T-helper 1 cell treated with Interleukin-12 subunit alpha and Interleukin-12 subunit beta and Interleukin-4 antibody, amounts not matched to agents 30 μg/mL and 1 μg/mL, for 36 hours (primary cell): Measurements from ENCODE around the gene NF1.
"Not testable (repeated sequence)": the region's sequence is repeated elsewhere in the genome, so short reads cannot be mapped to it uniquely, and the experiment has no call there.

Experiments
- H3K27ac Mint-ChIP-seq: one replicate; pipeline ENCODE4 v1.8.0; 2021; ENCODE audit warnings: mild to moderate bottlenecking, mixed read lengths
- H3K27me3 Mint-ChIP-seq: one replicate; pipeline ENCODE4 v1.8.0; 2021; ENCODE audit warnings: low read depth, mixed read lengths
- H3K36me3 Mint-ChIP-seq: one replicate; pipeline ENCODE4 v1.8.0; 2021; ENCODE audit warnings: low read depth, mixed read lengths
- H3K4me1 Mint-ChIP-seq: one replicate; pipeline ENCODE4 v1.8.0; 2021; ENCODE audit warnings: low read depth, mixed read lengths
- H3K4me3 Mint-ChIP-seq: one replicate; pipeline ENCODE4 v1.8.0; 2021; ENCODE audit warnings: mild to moderate bottlenecking, moderate library complexity, mixed read lengths
- H3K9me3 Mint-ChIP-seq: one replicate; pipeline ENCODE4 v1.8.0; 2021; ENCODE audit warnings: mixed read lengths

NF1 gene

GRCh38 chr17:31130286-31131224 is 35.8 kb downstream of the NF1 start:
- peaks cover 10% of the 10 kb centered on the region for H3K4me1 Mint-ChIP-seq
- H3K27me3 Mint-ChIP-seq = no peaks in the 10 kb centered on the region
- no peaks in the 10 kb centered on the region for H3K9me3 Mint-ChIP-seq

GRCh38 chr17:31131299-31131698 is 36.5 kb downstream of the NF1 start:
- Mint-ChIP-seq H3K4me1 (peaks cover 10% of the 10 kb centered on the region), H3K36me3 (peaks cover 4% of the 10 kb centered on the region), H3K27me3 (no peaks in the 10 kb centered on the region), H3K4me3 (no peak overlapping the region), H3K27ac (no peak overlapping the region), H3K9me3 (no peaks in the 10 kb centered on the region)

More at GRCh38 chr17:31130286-31131224, 35.8 kb downstream of the NF1 start:
- Mint-ChIP-seq H3K27ac (no peak overlapping the region), H3K4me3 (no peak overlapping the region), H3K36me3 (peaks cover 3% of the 10 kb centered on the region)

- H3K27me3 Mint-ChIP-seq = no peaks in the 10 kb centered on the region
- no peak overlapping the region for H3K4me3 Mint-ChIP-seq
- no peak overlapping the region for H3K27ac Mint-ChIP-seq
- peaks cover 6% of the 10 kb centered on the region for H3K36me3 Mint-ChIP-seq
- H3K4me1 Mint-ChIP-seq = peaks cover 10% of the 10 kb centered on the region
- no peaks in the 10 kb centered on the region for H3K9me3 Mint-ChIP-seq
Measured at GRCh38 chr17:31132977-31133376, 38.2 kb downstream of the NF1 start.

GRCh38 chr17:31134576-31134975 is 39.8 kb downstream of the NF1 start:
- Mint-ChIP-seq H3K4me1 (peaks cover 9% of the 10 kb centered on the region), H3K4me3 (no peak overlapping the region), H3K36me3 (peaks cover 4% of the 10 kb centered on the region), H3K27ac (no peak overlapping the region), H3K27me3 (no peaks in the 10 kb centered on the region), H3K9me3 (no peaks in the 10 kb centered on the region)

- Mint-ChIP-seq H3K36me3 (peaks cover 4% of the 10 kb centered on the region), H3K9me3 (no peaks in the 10 kb centered on the region), H3K4me3 (no peak overlapping the region), H3K27me3 (no peaks in the 10 kb centered on the region), H3K27ac (no peak overlapping the region), H3K4me1 (peaks cover 2% of the 10 kb centered on the region)
Measured at GRCh38 chr17:31136319-31136718, 41.5 kb downstream of the NF1 start.

GRCh38 chr17:31140111-31140510 is 45.3 kb downstream of the NF1 start:
- Mint-ChIP-seq H3K27ac (no peak overlapping the region), H3K4me1 (no peaks in the 10 kb centered on the region), H3K9me3 (no peaks in the 10 kb centered on the region), H3K27me3 (no peaks in the 10 kb centered on the region), H3K36me3 (peaks cover 4% of the 10 kb centered on the region), H3K4me3 (no peak overlapping the region)

- H3K4me3 Mint-ChIP-seq = no peak overlapping the region
- H3K4me1 Mint-ChIP-seq = peaks cover 4% of the 10 kb centered on the region
- H3K9me3 Mint-ChIP-seq = no peaks in the 10 kb centered on the region
- no peaks in the 10 kb centered on the region for H3K27me3 Mint-ChIP-seq
- H3K36me3 Mint-ChIP-seq = no peaks in the 10 kb centered on the region
- no peak overlapping the region for H3K27ac Mint-ChIP-seq
Measured at GRCh38 chr17:31144428-31144827, 49.7 kb downstream of the NF1 start.

GRCh38 chr17:31144836-31145235 is 50.1 kb downstream of the NF1 start:
- Mint-ChIP-seq H3K27ac (no peak overlapping the region), H3K27me3 (no peaks in the 10 kb centered on the region), H3K4me3 (no peak overlapping the region), H3K4me1 (peaks cover 4% of the 10 kb centered on the region), H3K9me3 (no peaks in the 10 kb centered on the region), H3K36me3 (no peaks in the 10 kb centered on the region)

- Mint-ChIP-seq H3K9me3 (peaks cover 7% of the 10 kb centered on the region), H3K4me3 (no peak overlapping the region), H3K4me1 (peaks cover 4% of the 10 kb centered on the region), H3K27me3 (peaks cover 3% of the 10 kb centered on the region), H3K36me3 (peaks cover 3% of the 10 kb centered on the region), H3K27ac (no peak overlapping the region)
Measured at GRCh38 chr17:31147507-31148202, 52.9 kb downstream of the NF1 start.

- H3K27me3 Mint-ChIP-seq = peaks cover 3% of the 10 kb centered on the region
- H3K9me3 Mint-ChIP-seq = peaks cover 8% of the 10 kb centered on the region
- H3K4me3 Mint-ChIP-seq = no peak overlapping the region
- H3K27ac Mint-ChIP-seq = no peak overlapping the region
- H3K4me1 Mint-ChIP-seq = peaks cover 4% of the 10 kb centered on the region
- peaks cover 3% of the 10 kb centered on the region for H3K36me3 Mint-ChIP-seq
Measured at GRCh38 chr17:31148205-31148604, 53.4 kb downstream of the NF1 start.

GRCh38 chr17:31152271-31152670 is 57.5 kb downstream of the NF1 start:
- Mint-ChIP-seq H3K4me3 (no peak overlapping the region), H3K36me3 (peaks cover 3% of the 10 kb centered on the region), H3K9me3 (peaks cover 8% of the 10 kb centered on the region), H3K4me1 (no peaks in the 10 kb centered on the region), H3K27ac (no peak overlapping the region), H3K27me3 (peaks cover 3% of the 10 kb centered on the region)

- peaks cover 8% of the 10 kb centered on the region for H3K9me3 Mint-ChIP-seq
Measured at GRCh38 chr17:31155208-31155810, 60.5 kb downstream of the NF1 start.

GRCh38 chr17:31156326-31156725 is 61.5 kb downstream of the NF1 start:
- Mint-ChIP-seq H3K4me3 (no peak overlapping the region), H3K4me1 (peaks cover 12% of the 10 kb centered on the region), H3K9me3 (peaks cover 8% of the 10 kb centered on the region), H3K36me3 (peaks cover 4% of the 10 kb centered on the region), H3K27ac (no peak overlapping the region), H3K27me3 (peaks cover 3% of the 10 kb centered on the region)

More at GRCh38 chr17:31155208-31155810, 60.5 kb downstream of the NF1 start:
- Mint-ChIP-seq H3K36me3 (peaks cover 4% of the 10 kb centered on the region), H3K27me3 (peaks cover 3% of the 10 kb centered on the region), H3K27ac (no peak overlapping the region), H3K4me3 (no peak overlapping the region), H3K4me1 (peaks cover 11% of the 10 kb centered on the region)

- H3K36me3 Mint-ChIP-seq, H3K27me3 Mint-ChIP-seq, H3K4me3 Mint-ChIP-seq, H3K9me3 Mint-ChIP-seq, H3K27ac Mint-ChIP-seq: not testable (repeated sequence)
- peaks cover 12% of the 10 kb centered on the region for H3K4me1 Mint-ChIP-seq
Measured at GRCh38 chr17:31156864-31157263, 62.1 kb downstream of the NF1 start.
